Amniotic stem cell (primary cell): Measurements from ENCODE around the gene BGN.
A peak's percentile ranks its signal among the peaks of the same experiment; 100 is the strongest.

Experiments
- DNase-seq: peaks from one replicate; lab custom pipeline; 2025; lab: John Stamatoyannopoulos, UW

The BGN gene

GRCh38 chrX:153504445-153505016, 9.8 kb downstream of the BGN start:
- no peak for DNase-seq

GRCh38 chrX:153505361-153505760, 10.6 kb downstream of the BGN start:
- no peak for DNase-seq

GRCh38 chrX:153507484-153508178, 12.9 kb downstream of the BGN start:
- DNase-seq: peak; percentile 4

- no peak for DNase-seq
Observed at GRCh38 chrX:153509592-153509991, 14.8 kb downstream of the BGN start.

GRCh38 chrX:153510383-153510782, 15.6 kb downstream of the BGN start:
- DNase-seq: no peak

GRCh38 chrX:153511784-153512500, 17.2 kb downstream of the BGN start:
- no peak for DNase-seq

- no peak for DNase-seq
Observed at GRCh38 chrX:153512501-153512893, 17.7 kb downstream of the BGN start.

- DNase-seq: no peak
Observed at GRCh38 chrX:153513265-153513664, 18.5 kb downstream of the BGN start.

- DNase-seq: no peak
Observed at GRCh38 chrX:153514259-153514658, 19.5 kb downstream of the BGN start.

GRCh38 chrX:153515435-153515834, 20.7 kb downstream of the BGN start:
- no peak for DNase-seq

- no peak for DNase-seq
Observed at GRCh38 chrX:153516073-153516472, 21.3 kb downstream of the BGN start.

- no peak for DNase-seq
Observed at GRCh38 chrX:153517423-153517822, 22.6 kb downstream of the BGN start, which contains the start of gene ATP2B3. Gene ATP2B3, plus strand, starts transcription at chrX:153517642. Its CDS starts 18,606 bp downstream, at chrX:153536248.

- no peak for DNase-seq
Observed at GRCh38 chrX:153517946-153518834, 23.4 kb downstream of the BGN start.

- no peak for DNase-seq
Observed at GRCh38 chrX:153519569-153520286, 24.9 kb downstream of the BGN start.

- no peak for DNase-seq
Observed at GRCh38 chrX:153520287-153520917, 25.6 kb downstream of the BGN start.

GRCh38 chrX:153521034-153521433, 26.3 kb downstream of the BGN start:
- DNase-seq: no peak

- no peak for DNase-seq
Observed at GRCh38 chrX:153522259-153522658, 27.5 kb downstream of the BGN start.

GRCh38 chrX:153523269-153523668, 28.5 kb downstream of the BGN start:
- DNase-seq: no peak

- DNase-seq: no peak
Observed at GRCh38 chrX:153524234-153524633, 29.5 kb downstream of the BGN start.

GRCh38 chrX:153525451-153525850, 30.7 kb downstream of the BGN start:
- DNase-seq: no peak

GRCh38 chrX:153526042-153526441, 31.3 kb downstream of the BGN start:
- no peak for DNase-seq
